Body of pancreas (tissue), 4 donors: Measurements from ENCODE around the gene PPP1R9A.

Source experiments
- CTCF ChIP-seq, 7 experiments: fragments of 450-650 bp in 4 of 7; fragments of 200-600 bp in 3 of 7; sonication (generic) in 3 of 7; IDR thresholded peaks; one replicate each; pipeline ENCODE4 v1.5.1; 2016 to 2019; ENCODE audit warnings: antibody characterized with exemption in 7 of 7
- POLR2A ChIP-seq, 3 donors: fragments of 450-650 bp; IDR thresholded peaks; one replicate each; pipeline ENCODE4 v1.6.1; 2016; ENCODE audit warnings: antibody characterized with exemption in 3 of 3, mild to moderate bottlenecking in 2 of 3

- TF ChIP-seq CTCF (IDR thresholded peaks at IDR 0.05), result no peak
- TF ChIP-seq POLR2A (IDR thresholded peaks at IDR 0.05), result no peak
Observed at GRCh38 chr7:95141755-95142154, 234.4 kb downstream of the PPP1R9A start.
